ENCODE data around the gene VRTN.
"Not testable (repeated sequence)": the region's sequence is repeated elsewhere in the genome, so short reads cannot be mapped to it uniquely, and the experiment has no call there.

The VRTN gene

GRCh38 chr14:74377976-74378690 is 29.9 kb downstream of the VRTN start:
- Histone ChIP-seq H3K4me2 (ENCODE audit: low read depth, low read length, poor library complexity, severe bottlenecking) (no peak overlapping the region), H3K4me3 (ENCODE audit: low read length, poor library complexity, severe bottlenecking) (no peak overlapping the region), H3K79me2 (ENCODE audit: insufficient read depth, low read length) (no peaks in the 10 kb centered on the region), H3K4me1 (ENCODE audit: insufficient read depth, low read length, poor library complexity, severe bottlenecking) (no peaks in the 10 kb centered on the region), H4K20me1 (ENCODE audit: insufficient read depth, low read length, poor library complexity, severe bottlenecking) (no peaks in the 10 kb centered on the region), H3K9ac (ENCODE audit: low read depth, low read length, poor library complexity, severe bottlenecking) (no peak overlapping the region), H2AFZ (ENCODE audit: low read length) (no peak overlapping the region), H3K36me3 (ENCODE audit: insufficient read depth, low read length) (no peaks in the 10 kb centered on the region), H3K9me2 (replicated peaks; ENCODE audit: low read depth, low read length) (no peaks in the 10 kb centered on the region), H3F3A (ENCODE audit: low read depth) (no peaks in the 10 kb centered on the region), H3K9me3 (ENCODE audit: insufficient read depth, low read depth, low read length) (no peaks in the 10 kb centered on the region), H3K27me3 (ENCODE audit: insufficient read depth, low read length, poor library complexity, severe bottlenecking) (no peaks in the 10 kb centered on the region)
- TF ChIP-seq CTCF (conservative IDR thresholded peaks at IDR 0.05; ENCODE audit: low read length) (no peak), EZH2phosphoT487 (IDR thresholded peaks at IDR 0.05; ENCODE audit: borderline replicate concordance) (no peak)

- Histone ChIP-seq H3K36me3 (ENCODE audit: insufficient read depth, low read length) (no peaks in the 10 kb centered on the region), H3K9ac (ENCODE audit: low read depth, low read length, poor library complexity, severe bottlenecking) (no peak overlapping the region), H3K27me3 (ENCODE audit: insufficient read depth, low read length, poor library complexity, severe bottlenecking) (no peaks in the 10 kb centered on the region), H4K20me1 (ENCODE audit: insufficient read depth, low read length, poor library complexity, severe bottlenecking) (no peaks in the 10 kb centered on the region), H3K9me2 (replicated peaks; ENCODE audit: low read depth, low read length) (no peaks in the 10 kb centered on the region), H2AFZ (ENCODE audit: low read length) (no peak overlapping the region), H3K79me2 (ENCODE audit: insufficient read depth, low read length) (no peaks in the 10 kb centered on the region), H3K4me2 (ENCODE audit: low read depth, low read length, poor library complexity, severe bottlenecking) (no peak overlapping the region), H3F3A (ENCODE audit: low read depth) (no peaks in the 10 kb centered on the region), H3K4me1 (ENCODE audit: insufficient read depth, low read length, poor library complexity, severe bottlenecking) (no peaks in the 10 kb centered on the region), H3K9me3 (ENCODE audit: insufficient read depth, low read depth, low read length) (no peaks in the 10 kb centered on the region), H3K4me3 (ENCODE audit: low read length, poor library complexity, severe bottlenecking) (no peak overlapping the region)
- TF ChIP-seq EZH2phosphoT487 (IDR thresholded peaks at IDR 0.05; ENCODE audit: borderline replicate concordance), result no peak
- TF ChIP-seq CTCF (conservative IDR thresholded peaks at IDR 0.05; ENCODE audit: low read length), result no peak
These were observed 31.9 kb downstream of the VRTN start for GRCh38 chr14:74380172-74380571.

- Histone ChIP-seq H3K79me2 (ENCODE audit: insufficient read depth, low read length) (no peaks in the 10 kb centered on the region), H3K9me3 (ENCODE audit: insufficient read depth, low read depth, low read length) (no peaks in the 10 kb centered on the region), H3K36me3 (ENCODE audit: insufficient read depth, low read length) (no peaks in the 10 kb centered on the region), H3K4me1 (ENCODE audit: insufficient read depth, low read length, poor library complexity, severe bottlenecking) (no peaks in the 10 kb centered on the region), H3F3A (ENCODE audit: low read depth) (no peaks in the 10 kb centered on the region), H3K4me3 (ENCODE audit: low read length, poor library complexity, severe bottlenecking) (no peak overlapping the region), H3K27me3 (ENCODE audit: insufficient read depth, low read length, poor library complexity, severe bottlenecking) (no peaks in the 10 kb centered on the region), H3K9me2 (replicated peaks; ENCODE audit: low read depth, low read length) (no peaks in the 10 kb centered on the region), H3K4me2 (ENCODE audit: low read depth, low read length, poor library complexity, severe bottlenecking) (no peak overlapping the region), H3K9ac (ENCODE audit: low read depth, low read length, poor library complexity, severe bottlenecking) (no peak overlapping the region), H2AFZ (ENCODE audit: low read length) (no peak overlapping the region), H4K20me1 (ENCODE audit: insufficient read depth, low read length, poor library complexity, severe bottlenecking) (no peaks in the 10 kb centered on the region)
- no peak for TF ChIP-seq CTCF (conservative IDR thresholded peaks at IDR 0.05; ENCODE audit: low read length)
- no peak for TF ChIP-seq EZH2phosphoT487 (IDR thresholded peaks at IDR 0.05; ENCODE audit: borderline replicate concordance)
These were observed 32.6 kb downstream of the VRTN start for GRCh38 chr14:74380845-74381244.

GRCh38 chr14:74381571-74381970 is 33.3 kb downstream of the VRTN start:
- not testable (repeated sequence) for H3K9me3 ChIP-seq (ENCODE audit: insufficient read depth, low read depth, low read length); H3K27me3 ChIP-seq (ENCODE audit: insufficient read depth, low read length, poor library complexity, severe bottlenecking); H3F3A ChIP-seq (ENCODE audit: low read depth); H3K9ac ChIP-seq (ENCODE audit: low read depth, low read length, poor library complexity, severe bottlenecking); H3K79me2 ChIP-seq (ENCODE audit: insufficient read depth, low read length); H3K4me1 ChIP-seq (ENCODE audit: insufficient read depth, low read length, poor library complexity, severe bottlenecking); H3K4me2 ChIP-seq (ENCODE audit: low read depth, low read length, poor library complexity, severe bottlenecking); H4K20me1 ChIP-seq (ENCODE audit: insufficient read depth, low read length, poor library complexity, severe bottlenecking); H3K4me3 ChIP-seq (ENCODE audit: low read length, poor library complexity, severe bottlenecking); H3K9me2 ChIP-seq (replicated peaks; ENCODE audit: low read depth, low read length); H2AFZ ChIP-seq (ENCODE audit: low read length); H3K36me3 ChIP-seq (ENCODE audit: insufficient read depth, low read length)
